ENCODE results near the gene GPATCH3.

DNA sequence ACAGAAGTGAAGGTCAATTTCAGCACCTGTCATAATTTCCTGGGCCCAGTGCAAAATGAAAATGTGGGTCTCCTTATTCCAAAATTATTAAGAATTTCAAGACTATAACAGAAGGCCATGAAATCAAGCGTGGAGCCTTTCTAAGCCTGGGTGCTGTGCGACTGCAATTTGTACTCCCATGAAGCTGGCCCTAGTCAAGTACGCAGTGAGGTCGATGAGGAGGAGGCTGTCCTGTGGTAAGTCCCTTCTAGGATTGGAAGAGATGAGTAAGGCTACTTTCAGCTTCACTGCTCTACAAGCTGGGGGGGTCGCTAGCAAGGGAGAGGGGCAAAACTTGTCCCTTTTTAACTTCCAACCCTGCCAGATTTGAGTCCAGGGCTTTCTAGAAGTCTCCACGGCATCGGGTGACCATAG, 20.9 kb upstream of the GPATCH3 start:
- TF ChIP-seq REST (IDR thresholded peaks at IDR 0.05; ENCODE audit: insufficient read depth in 1 of 2, low read depth in 2 of 2, low read length in 2 of 2) (no peak), POLR2AphosphoS5 (IDR thresholded peaks at IDR 0.05; ENCODE audit: low read depth, low read length) (no peak)

Measured in PFSK-1 (cell line).